ENCODE data around the gene VAV3.

- no peak for TF ChIP-seq CTCF (IDR thresholded peaks at IDR 0.05)
- no peak for TF ChIP-seq ZFX (IDR thresholded peaks at IDR 0.05; ENCODE audit: borderline replicate concordance)
Measured at GRCh38 chr1:107785496-107786202, 179.3 kb downstream of the VAV3 start.

All from 22Rv1 (cell line).